ENCODE measurements around the gene NTM.

DNA sequence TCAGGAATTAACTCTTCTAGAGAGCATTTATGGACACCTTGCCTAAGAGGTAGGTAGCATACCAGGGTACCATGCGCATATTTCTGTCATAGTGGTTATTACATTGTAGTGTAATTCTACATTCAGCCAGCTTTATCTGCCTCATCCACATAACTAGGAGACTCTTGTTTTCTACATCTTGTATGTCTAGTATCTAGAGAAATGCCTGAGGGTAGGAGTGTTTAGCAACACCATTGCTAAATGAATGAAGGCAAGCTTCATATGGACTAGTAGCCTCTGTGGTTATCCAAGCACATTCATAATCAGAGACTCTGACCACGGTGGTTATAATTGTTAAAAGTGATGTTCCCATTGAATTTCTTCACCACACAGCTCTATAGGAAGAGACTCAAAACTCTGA is 107.9 kb downstream of the NTM start:
- TF ChIP-seq POLR2A (IDR thresholded peaks at IDR 0.05): no peak
- TF ChIP-seq, protein P1, sequence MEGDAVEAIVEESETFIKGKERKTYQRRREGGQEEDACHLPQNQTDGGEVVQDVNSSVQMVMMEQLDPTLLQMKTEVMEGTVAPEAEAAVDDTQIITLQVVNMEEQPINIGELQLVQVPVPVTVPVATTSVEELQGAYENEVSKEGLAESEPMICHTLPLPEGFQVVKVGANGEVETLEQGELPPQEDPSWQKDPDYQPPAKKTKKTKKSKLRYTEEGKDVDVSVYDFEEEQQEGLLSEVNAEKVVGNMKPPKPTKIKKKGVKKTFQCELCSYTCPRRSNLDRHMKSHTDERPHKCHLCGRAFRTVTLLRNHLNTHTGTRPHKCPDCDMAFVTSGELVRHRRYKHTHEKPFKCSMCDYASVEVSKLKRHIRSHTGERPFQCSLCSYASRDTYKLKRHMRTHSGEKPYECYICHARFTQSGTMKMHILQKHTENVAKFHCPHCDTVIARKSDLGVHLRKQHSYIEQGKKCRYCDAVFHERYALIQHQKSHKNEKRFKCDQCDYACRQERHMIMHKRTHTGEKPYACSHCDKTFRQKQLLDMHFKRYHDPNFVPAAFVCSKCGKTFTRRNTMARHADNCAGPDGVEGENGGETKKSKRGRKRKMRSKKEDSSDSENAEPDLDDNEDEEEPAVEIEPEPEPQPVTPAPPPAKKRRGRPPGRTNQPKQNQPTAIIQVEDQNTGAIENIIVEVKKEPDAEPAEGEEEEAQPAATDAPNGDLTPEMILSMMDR (IDR thresholded peaks at IDR 0.05): no peak
